Breast epithelium (tissue), 3 donors: ENCODE measurements around the gene PLXNA3.

ENCODE experiments used
- POLR2A ChIP-seq: fragments of 450-650 bp; IDR thresholded peaks from one replicate; pipeline ENCODE4 v1.6.1; 2016; ENCODE audit warnings: antibody characterized with exemption, mild to moderate bottlenecking, moderate library complexity
- TF ChIP-seq, protein P1 (sequence below), 3 donors: fragments of 450-650 bp; IDR thresholded peaks; one replicate each; pipeline ENCODE4 v1.5.1; 2016 to 2017; ENCODE audit warnings: antibody characterized with exemption in 3 of 3, mild to moderate bottlenecking in 3 of 3, moderate library complexity in 3 of 3

GRCh38 chrX:154430479-154430878 lies 27.6 kb upstream of the PLXNA3 start:
- TF ChIP-seq, protein P1, sequence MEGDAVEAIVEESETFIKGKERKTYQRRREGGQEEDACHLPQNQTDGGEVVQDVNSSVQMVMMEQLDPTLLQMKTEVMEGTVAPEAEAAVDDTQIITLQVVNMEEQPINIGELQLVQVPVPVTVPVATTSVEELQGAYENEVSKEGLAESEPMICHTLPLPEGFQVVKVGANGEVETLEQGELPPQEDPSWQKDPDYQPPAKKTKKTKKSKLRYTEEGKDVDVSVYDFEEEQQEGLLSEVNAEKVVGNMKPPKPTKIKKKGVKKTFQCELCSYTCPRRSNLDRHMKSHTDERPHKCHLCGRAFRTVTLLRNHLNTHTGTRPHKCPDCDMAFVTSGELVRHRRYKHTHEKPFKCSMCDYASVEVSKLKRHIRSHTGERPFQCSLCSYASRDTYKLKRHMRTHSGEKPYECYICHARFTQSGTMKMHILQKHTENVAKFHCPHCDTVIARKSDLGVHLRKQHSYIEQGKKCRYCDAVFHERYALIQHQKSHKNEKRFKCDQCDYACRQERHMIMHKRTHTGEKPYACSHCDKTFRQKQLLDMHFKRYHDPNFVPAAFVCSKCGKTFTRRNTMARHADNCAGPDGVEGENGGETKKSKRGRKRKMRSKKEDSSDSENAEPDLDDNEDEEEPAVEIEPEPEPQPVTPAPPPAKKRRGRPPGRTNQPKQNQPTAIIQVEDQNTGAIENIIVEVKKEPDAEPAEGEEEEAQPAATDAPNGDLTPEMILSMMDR (IDR thresholded peaks at IDR 0.05), result no peak
- TF ChIP-seq POLR2A, result no peak
